Stromal cell of bone marrow (primary cell): ENCODE measurements around the gene KIF25.

Experiments
- DNase-seq: peaks from one replicate; pipeline ENCODE4 v3.0.0-alpha.2; 2012; ENCODE audit warnings: low read depth

The KIF25 gene

GRCh38 chr6:168090064-168090690, 92.7 kb downstream of the KIF25 start:
- no peak for DNase-seq

- no peak for DNase-seq
Measured at GRCh38 chr6:168090706-168091105, 93.2 kb downstream of the KIF25 start.

GRCh38 chr6:168091381-168092264, 94.2 kb downstream of the KIF25 start:
- no peak for DNase-seq

GRCh38 chr6:168092541-168092940, 95.1 kb downstream of the KIF25 start:
- no peak for DNase-seq

GRCh38 chr6:168093071-168093505, 95.6 kb downstream of the KIF25 start:
- DNase-seq, result no peak

- DNase-seq, result no peak
Measured at GRCh38 chr6:168093634-168094033, 96.2 kb downstream of the KIF25 start.
